ENCODE results near the gene U2AF2. TPM values are rescaled to one million over a fixed set of nuclear protein-coding genes. Genes with fewer than 3 reads are reported as not detected.

U2AF2 gene
- total and polyA plus RNA-seq, 2 experiments from 2014 or later = 73.1 to 233 TPM

- H3K27ac ChIP-seq (ENCODE audit: low read depth) = no peak overlapping the region
- no peaks in the 10 kb centered on the region for H3K27me3 ChIP-seq (ENCODE audit: insufficient read depth)
- no peak overlapping the region for H3K4me2 ChIP-seq
- no peaks in the 10 kb centered on the region for H3K79me2 ChIP-seq (replicated peaks; ENCODE audit: insufficient read depth)
- ATAC-seq (no peak), DNase-seq (ENCODE audit: low spot score) (no peak)
- H3K36me3 Mint-ChIP-seq (ENCODE audit: low read depth) = peaks cover 48% of the 10 kb centered on the region
- H3K27me3 Mint-ChIP-seq (ENCODE audit: insufficient read depth, low read depth, poor library complexity) = peaks cover 4% of the 10 kb centered on the region
- no peak overlapping the region for H3K27ac Mint-ChIP-seq
- H3K9me2 ChIP-seq (ENCODE audit: insufficient read depth) = no peaks in the 10 kb centered on the region
- no peaks in the 10 kb centered on the region for H3K36me3 ChIP-seq (ENCODE audit: insufficient read depth)
- H4K20me1 ChIP-seq (replicated peaks; ENCODE audit: insufficient read depth) = no peaks in the 10 kb centered on the region; the same call in 1 of the 2 replicates
- H3F3A ChIP-seq (replicated peaks; ENCODE audit: low read depth) = no peaks in the 10 kb centered on the region
- H2AFZ ChIP-seq = no peak overlapping the region
- no peak overlapping the region for H3K4me3 ChIP-seq
- no peaks in the 10 kb centered on the region; the same call in 2 of the 3 replicates for H3K4me1 Mint-ChIP-seq
- TF ChIP-seq ZNF114 (CRISPR knock-in tag; IDR thresholded peaks at IDR 0.05) = no peak
- no peak for TF ChIP-seq CTCF (conservative IDR thresholded peaks at IDR 0.05; ENCODE audit: low read depth in 2 of 2)
- TF ChIP-seq STAT1 (IDR thresholded peaks at IDR 0.05; ENCODE audit: unreplicated experiment) = no peak
- no peak for TF ChIP-seq REST (IDR thresholded peaks at IDR 0.05; ENCODE audit: unreplicated experiment)
- no peak for TF ChIP-seq CREB1 (CRISPR knock-in tag; IDR thresholded peaks at IDR 0.05; ENCODE audit: low read depth)
- TF ChIP-seq ZNF462 (CRISPR knock-in tag; IDR thresholded peaks at IDR 0.05) = no peak
- no peak for TF ChIP-seq ETS1 (IDR thresholded peaks at IDR 0.05)
- TF ChIP-seq ZNF331 (CRISPR knock-in tag; IDR thresholded peaks at IDR 0.05; ENCODE audit: low read depth) = no peak
- TF ChIP-seq POLR2AphosphoS5 (IDR thresholded peaks at IDR 0.05; ENCODE audit: low read depth) = no peak
- no peak for TF ChIP-seq EZH2 (IDR thresholded peaks at IDR 0.05; ENCODE audit: low read depth, unreplicated experiment)
- TF ChIP-seq NANOG (IDR thresholded peaks at IDR 0.05; ENCODE audit: borderline replicate concordance) = no peak
- no peak for TF ChIP-seq EZH2phosphoT487 (IDR thresholded peaks at IDR 0.05; ENCODE audit: unreplicated experiment)
- no peak for TF ChIP-seq JUNB (IDR thresholded peaks at IDR 0.05; ENCODE audit: unreplicated experiment)
- no peak overlapping the region for H3K4me3 Mint-ChIP-seq
- peaks cover 3% of the 10 kb centered on the region; the same call in 2 of the 3 replicates for H3K9me3 Mint-ChIP-seq
- H3K4me1 ChIP-seq (ENCODE audit: insufficient read depth) = no peaks in the 10 kb centered on the region
Measured at GRCh38 chr19:55697069-55697440, 42.2 kb downstream of the U2AF2 start.

Data from GM23338 (cell line).